Esophagus (tissue), 2 donors: Measurements from ENCODE around the gene ATF1. TPM values are rescaled to one million over a fixed set of nuclear protein-coding genes. Genes with fewer than 3 reads are reported as not detected.
A peak's percentile ranks its signal among the peaks of the same experiment; 100 is the strongest.
"Not testable (repeated sequence)": the region's sequence is repeated elsewhere in the genome, so short reads cannot be mapped to it uniquely, and the experiment has no call there.

ENCODE experiments used
- H3K27ac ChIP-seq, 2 donors: one replicate each; pipeline ENCODE4 v1.5.1; 2013; ENCODE audit warnings: low read depth in 2 of 2, mild to moderate bottlenecking in 2 of 2, inconsistent platforms in 1 of 2, low read length in 1 of 2, moderate library complexity in 1 of 2
- H3K27me3 ChIP-seq, 2 donors: one replicate each; pipeline ENCODE4 v1.6.1; 2013; ENCODE audit warnings: low read length in 2 of 2, control low read depth in 1 of 2, mild to moderate bottlenecking in 1 of 2; ENCODE audit not compliant: insufficient read depth in 2 of 2, control insufficient read depth in 1 of 2
- H3K36me3 ChIP-seq, 2 donors: one replicate each; pipeline ENCODE4 v1.6.1; 2013; ENCODE audit warnings: low read length in 1 of 2; ENCODE audit not compliant: control insufficient read depth in 2 of 2, insufficient read depth in 2 of 2
- H3K4me1 ChIP-seq, 2 donors: one replicate each; pipeline ENCODE4 v1.6.1; 2013; ENCODE audit warnings: low read length in 1 of 2; ENCODE audit not compliant: control insufficient read depth in 2 of 2, insufficient read depth in 2 of 2
- H3K4me3 ChIP-seq, 2 donors: one replicate each; pipeline ENCODE4 v1.5.1; 2013; ENCODE audit warnings: low read length in 2 of 2, mild to moderate bottlenecking in 2 of 2, low read depth in 1 of 2, moderate library complexity in 1 of 2
- H3K9me3 ChIP-seq, 2 donors: one replicate each; pipeline ENCODE4 v1.6.1; 2013; ENCODE audit warnings: mild to moderate bottlenecking in 2 of 2, low read depth in 1 of 2, low read length in 1 of 2, moderate library complexity in 1 of 2; ENCODE audit not compliant: control insufficient read depth in 2 of 2, insufficient read depth in 1 of 2
- WGBS, 2 donors: extraction: QIAGEN DNeasy Blood & Tissue Kit; methylation state at CpG; one replicate each; pipeline ENCODE4 v1.1.7; 2013; 5-methylcytosine and 5-hydroxymethylcytosine counted together
- polyA plus RNA-seq, 2 donors: library from polyadenylated mRNA; stranded (reverse); fragments of 200-250 nt; gene quantifications; one replicate each; pipeline ENCODE4 v1.2.3, GENCODE V29; 2013
- donor health status: healthy with polysubstance abuse.
- donor health status: Bipolar disorder and iron deficiency.

The ATF1 gene
- polyA plus RNA-seq, 2 donors: 4.2 to 9.7 TPM

GRCh38 chr12:50822082-50822481, 58.2 kb downstream of the ATF1 start:
- H3K27me3 ChIP-seq: no peaks in the 10 kb centered on the region
- WGBS, 2 donors: 92 to 97% methylated on average over 1 of the region's 1 CpG
- H3K36me3 ChIP-seq: peaks cover 0 to 2% of the 10 kb centered on the region in 2 donors
- no peaks in the 10 kb centered on the region for H3K4me1 ChIP-seq
- H3K9me3 ChIP-seq: no peaks in the 10 kb centered on the region
- no peak overlapping the region for H3K27ac ChIP-seq
- no peak overlapping the region for H3K4me3 ChIP-seq

- H3K36me3 ChIP-seq, H3K4me3 ChIP-seq, H3K9me3 ChIP-seq, H3K27me3 ChIP-seq, H3K4me1 ChIP-seq, H3K27ac ChIP-seq: not testable (repeated sequence)
- WGBS, 2 donors: 88 to 91% methylated on average over 11 of the region's 11 CpGs
Observed at GRCh38 chr12:50823724-50824123, 59.8 kb downstream of the ATF1 start.

DNA sequence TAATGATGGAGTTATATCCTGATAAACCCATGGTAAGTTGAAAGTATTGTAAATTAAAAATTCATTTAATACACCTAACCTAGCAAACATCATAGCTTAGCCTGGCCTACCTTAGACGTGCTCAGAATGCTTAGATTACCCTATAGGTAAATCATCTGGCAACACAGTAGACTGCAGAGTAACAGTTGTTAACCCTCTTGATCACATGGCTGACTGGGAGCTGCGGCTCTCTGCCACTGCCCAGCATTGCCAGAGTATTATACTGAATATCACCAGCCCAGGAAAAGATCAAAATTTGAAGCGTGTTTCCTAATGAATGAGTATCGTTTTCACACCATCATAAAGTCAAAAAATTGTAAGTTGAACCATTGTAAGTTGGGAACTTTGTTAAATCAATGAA, 61.0 kb downstream of the ATF1 start:
- H3K36me3 ChIP-seq: no peaks in the 10 kb centered on the region
- no peaks in the 10 kb centered on the region for H3K27me3 ChIP-seq
- no peak overlapping the region for H3K4me3 ChIP-seq
- H3K9me3 ChIP-seq: no peaks in the 10 kb centered on the region
- WGBS, 2 donors: 38 to 39% methylated on average over 4 of the region's 4 CpGs
- H3K4me1 ChIP-seq: peaks cover 4 to 8% of the 10 kb centered on the region in 2 donors
- peak overlapping the region in 1 of 2 donors; percentile 38 for H3K27ac ChIP-seq

DNA sequence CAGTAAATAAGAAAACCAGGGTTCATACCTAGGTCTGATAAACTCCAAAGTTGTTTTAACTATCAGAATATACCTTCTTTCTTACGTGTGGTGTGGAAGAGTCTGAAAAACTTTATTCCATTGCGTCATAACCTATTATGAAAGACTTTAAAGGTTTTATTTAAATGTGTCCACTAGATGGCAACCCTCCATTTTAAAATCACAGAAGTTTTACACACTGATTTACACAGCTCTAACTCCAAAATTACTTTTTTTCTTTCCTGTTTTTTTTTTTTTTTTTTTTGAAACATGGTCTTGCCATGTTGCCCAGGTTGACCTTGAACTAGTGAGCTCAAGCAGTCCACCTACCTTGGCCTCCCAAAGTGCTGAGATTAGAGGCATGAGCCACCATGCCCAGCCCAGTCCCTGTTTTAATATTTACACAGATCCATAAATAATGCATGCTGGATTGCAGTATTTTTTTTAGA, 61.5 kb downstream of the ATF1 start:
- 0% methylated on average over 2 of the region's 2 CpGs for WGBS, 2 donors
- no peaks in the 10 kb centered on the region for H3K27me3 ChIP-seq
- H3K27ac ChIP-seq: no peak overlapping the region
- no peaks in the 10 kb centered on the region for H3K9me3 ChIP-seq
- no peak overlapping the region for H3K4me3 ChIP-seq
- H3K36me3 ChIP-seq: no peaks in the 10 kb centered on the region
- peaks cover 4 to 8% of the 10 kb centered on the region in 2 donors for H3K4me1 ChIP-seq

DNA sequence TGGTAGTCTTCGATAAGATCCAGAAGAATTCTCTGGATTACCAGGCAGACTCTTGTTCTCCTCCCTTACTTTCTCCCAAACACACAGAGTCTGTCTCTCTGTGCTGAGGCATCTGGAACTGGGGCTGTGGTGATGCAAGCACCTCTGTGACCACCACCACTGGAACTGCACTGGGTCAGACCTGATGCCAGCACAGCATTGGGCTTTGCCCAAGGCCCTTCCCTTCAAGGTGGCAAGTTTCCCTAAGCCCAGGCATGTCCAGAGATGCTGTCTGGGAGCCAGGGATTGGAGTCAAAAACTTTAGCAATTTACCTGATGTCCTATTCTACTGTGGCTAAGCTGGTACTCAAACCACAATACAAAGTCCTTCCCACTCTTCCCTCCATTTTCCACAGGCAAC, 64.2 kb downstream of the ATF1 start:
- Histone ChIP-seq H3K4me1 (peaks cover 4 to 8% of the 10 kb centered on the region in 2 donors), H3K27me3 (no peaks in the 10 kb centered on the region), H3K4me3 (no peak overlapping the region), H3K27ac (no peak overlapping the region), H3K9me3 (no peaks in the 10 kb centered on the region), H3K36me3 (no peaks in the 10 kb centered on the region)
- whole genome bisulfite sequencing, 2 donors: 79 to 83% methylated on average over 1 of the region's 1 CpG

DNA sequence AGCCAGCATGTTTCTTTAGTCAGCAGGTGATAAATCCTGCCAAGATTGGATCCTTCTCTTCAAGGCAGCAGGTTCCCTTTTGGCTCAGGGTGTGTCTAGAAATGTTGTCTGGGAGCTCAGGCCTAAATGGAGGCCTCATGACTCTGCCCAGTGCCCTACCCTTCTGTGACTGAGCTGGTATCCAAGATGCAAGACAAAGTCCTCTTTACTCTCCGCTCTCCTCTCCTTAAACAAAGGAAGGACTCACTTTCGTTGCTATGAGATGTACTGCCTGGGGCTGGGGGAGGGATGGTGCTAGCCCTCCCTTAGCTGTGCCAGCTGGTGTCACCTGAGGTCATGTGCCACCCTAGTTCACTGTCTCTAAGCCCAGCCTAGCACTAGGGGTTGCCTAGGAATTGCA, 65.0 kb downstream of the ATF1 start:
- H3K27me3 ChIP-seq: no peaks in the 10 kb centered on the region
- WGBS, 2 donors: 72 to 77% methylated on average over 2 of the region's 2 CpGs
- H3K4me3 ChIP-seq: no peak overlapping the region
- no peaks in the 10 kb centered on the region for H3K36me3 ChIP-seq
- H3K27ac ChIP-seq: no peak overlapping the region
- H3K9me3 ChIP-seq: peaks cover 0 to 2% of the 10 kb centered on the region in 2 donors
- H3K4me1 ChIP-seq: peaks cover 4 to 8% of the 10 kb centered on the region in 2 donors

DNA sequence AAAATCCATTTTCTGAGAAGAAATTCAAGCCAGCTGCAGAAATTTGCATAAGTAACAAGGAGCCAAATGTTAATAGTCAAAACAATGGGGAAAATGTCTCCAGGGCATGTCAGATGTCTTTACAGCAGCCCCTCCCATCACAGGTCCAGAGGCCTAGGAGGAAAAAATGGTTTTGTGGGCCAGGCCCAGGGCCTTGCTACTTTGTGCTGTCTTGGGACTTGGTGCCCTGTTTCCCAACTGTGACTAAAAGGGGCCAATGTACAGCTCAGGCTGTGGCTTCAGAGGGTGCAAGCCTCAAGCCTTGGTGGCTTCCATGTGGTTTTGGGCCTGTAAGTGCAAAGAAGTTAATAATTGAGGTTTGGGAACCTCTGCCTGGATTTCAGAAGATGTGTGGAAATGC, 69.9 kb downstream of the ATF1 start:
- H3K27me3 ChIP-seq, H3K4me1 ChIP-seq, H3K4me3 ChIP-seq, H3K9me3 ChIP-seq, H3K27ac ChIP-seq, H3K36me3 ChIP-seq: not testable (repeated sequence)

DNA sequence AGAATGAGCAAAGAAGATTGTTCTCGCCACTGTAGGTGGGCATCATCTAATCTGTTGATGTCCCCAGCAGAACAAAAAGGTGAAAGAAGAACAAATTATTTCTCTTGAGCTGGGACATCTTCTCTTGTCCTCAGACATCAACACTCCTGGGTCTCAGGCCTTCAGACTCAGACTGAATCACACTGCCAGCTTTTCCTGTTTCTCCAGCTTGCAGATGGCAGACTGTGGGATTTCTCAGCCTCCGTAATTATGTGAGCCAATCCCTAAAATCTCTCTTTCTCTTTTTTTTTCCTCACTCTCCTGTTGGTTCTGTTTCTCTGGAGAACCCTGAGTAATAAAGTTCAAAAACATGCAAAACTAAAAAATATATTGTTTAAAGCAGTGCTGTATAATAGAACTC, 75.1 kb downstream of the ATF1 start:
- H3K36me3 ChIP-seq: no peaks in the 10 kb centered on the region
- WGBS, 2 donors: 69 to 80% methylated on average over 2 of the region's 2 CpGs
- no peak overlapping the region for H3K27ac ChIP-seq
- H3K4me3 ChIP-seq: no peak overlapping the region
- H3K9me3 ChIP-seq: peaks cover 2 to 6% of the 10 kb centered on the region in 2 donors
- no peaks in the 10 kb centered on the region for H3K27me3 ChIP-seq
- peaks cover 0 to 2% of the 10 kb centered on the region in 2 donors for H3K4me1 ChIP-seq

- no peak overlapping the region for H3K27ac ChIP-seq
- H3K36me3 ChIP-seq: no peaks in the 10 kb centered on the region
Observed at GRCh38 chr12:50840809-50841487, 77.0 kb downstream of the ATF1 start.

More at GRCh38 chr12:50840809-50841487, 77.0 kb downstream of the ATF1 start:
- Histone ChIP-seq H3K9me3 (peaks cover 2% of the 10 kb centered on the region in 2 donors), H3K4me1 (peaks cover 0 to 2% of the 10 kb centered on the region in 2 donors), H3K27me3 (no peaks in the 10 kb centered on the region), H3K4me3 (no peak overlapping the region)
- 96 to 97% methylated on average over 7 of the region's 7 CpGs for WGBS, 2 donors
